ENCODE results near the gene AREG.

- no peak for TF ChIP-seq CTCF (IDR thresholded peaks at IDR 0.05; ENCODE audit: poor library complexity)
- no peak for TF ChIP-seq EZH2phosphoT487 (IDR thresholded peaks at IDR 0.05; ENCODE audit: low read depth, severe bottlenecking, unreplicated experiment)
These were observed 2.0 kb downstream of the AREG start for GRCh38 chr4:74446896-74447295.
